Stimulated activated CD4-positive, alpha-beta T cell treated with anti-CD3 and anti-CD28 coated beads, Interleukin-1b, Interleukin-23, amount 100 ng/mL, for 4 hours (primary cell): ENCODE data around the gene RPS18.
"Not testable (repeated sequence)": the region's sequence is repeated elsewhere in the genome, so short reads cannot be mapped to it uniquely, and the experiment has no call there.

Experiments
- DNase-seq, 2 donors: peaks; one replicate each; pipeline ENCODE4 v3.0.0-alpha.2; 2020; ENCODE audit warnings: low read depth in 2 of 2

The RPS18 gene

DNA sequence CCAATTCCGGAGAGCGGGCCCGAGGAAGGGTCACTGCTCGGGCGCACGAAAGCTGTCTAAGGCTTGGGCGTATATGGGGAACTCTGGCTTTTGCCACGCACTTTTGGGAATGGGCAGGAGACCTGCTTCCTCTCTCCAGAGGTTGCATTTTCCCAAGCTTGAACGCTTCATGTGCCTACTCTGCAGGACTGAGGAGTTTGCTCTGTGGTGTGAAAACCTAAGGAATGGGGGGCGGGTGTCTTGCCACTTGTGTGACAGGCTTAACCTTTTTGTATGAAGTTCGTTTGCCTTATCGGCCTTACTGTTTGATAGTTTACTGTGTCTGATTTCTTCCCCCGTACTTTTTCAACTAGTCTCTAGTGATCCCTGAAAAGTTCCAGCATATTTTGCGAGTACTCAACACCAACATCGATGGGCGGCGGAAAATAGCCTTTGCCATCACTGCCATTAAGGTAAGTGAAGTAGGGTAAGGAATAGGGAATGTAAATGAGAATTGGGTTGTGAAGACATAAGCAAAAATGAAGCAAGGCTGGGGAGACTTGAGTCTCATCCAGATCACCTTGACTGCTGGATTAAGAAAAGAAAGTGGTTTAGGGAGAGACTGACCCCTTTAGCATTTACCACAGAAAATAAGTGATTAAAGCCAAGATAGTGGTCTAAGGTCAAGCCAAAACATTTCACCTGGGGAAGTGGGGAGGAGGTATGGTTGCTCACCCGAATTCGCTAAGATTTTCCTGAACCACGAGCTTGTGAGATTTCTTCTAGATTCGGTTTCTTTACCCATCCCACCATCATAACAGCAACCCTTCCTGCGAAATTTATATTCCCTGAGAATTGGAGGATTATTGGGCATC lies 627 bp downstream of the RPS18 start:
- DNase-seq = no peak

DNA sequence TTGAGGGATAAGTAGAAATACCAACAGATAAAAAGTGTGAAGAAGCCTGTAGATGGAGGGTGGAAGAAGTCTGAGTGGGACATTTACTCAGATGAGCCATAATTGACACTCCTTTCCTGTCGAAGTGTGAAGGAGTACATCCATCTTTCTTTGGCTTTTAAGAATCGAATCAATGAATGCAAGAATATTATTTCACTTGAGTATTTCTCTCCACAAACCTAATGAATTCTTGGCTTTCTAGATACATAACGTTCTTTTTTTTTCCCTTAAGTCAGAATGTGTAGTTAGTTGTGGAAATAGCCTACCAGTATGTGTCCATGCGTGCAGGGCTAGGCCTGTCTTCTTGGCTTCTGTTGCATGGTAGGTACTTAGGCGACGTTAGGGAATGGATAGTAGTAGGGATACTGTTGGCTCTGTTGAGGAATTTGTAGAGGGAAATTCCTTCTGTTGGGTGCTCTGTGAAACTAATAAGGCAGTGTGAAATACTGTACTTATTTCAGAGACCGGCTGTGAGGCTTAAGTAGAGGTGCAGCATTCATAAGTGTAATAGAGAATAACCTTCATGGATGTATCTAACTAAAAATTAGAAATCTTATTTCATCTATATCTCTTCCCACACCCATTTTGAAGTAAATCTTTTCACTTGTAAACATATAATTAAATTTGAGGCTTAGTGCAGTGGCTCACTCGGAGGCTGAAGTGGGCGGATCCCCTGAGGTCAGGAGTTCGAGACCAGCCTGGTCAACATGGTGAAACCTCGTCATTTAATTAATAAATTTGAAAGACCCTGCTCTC lies 1.5 kb downstream of the RPS18 start:
- DNase-seq = no peak

DNA sequence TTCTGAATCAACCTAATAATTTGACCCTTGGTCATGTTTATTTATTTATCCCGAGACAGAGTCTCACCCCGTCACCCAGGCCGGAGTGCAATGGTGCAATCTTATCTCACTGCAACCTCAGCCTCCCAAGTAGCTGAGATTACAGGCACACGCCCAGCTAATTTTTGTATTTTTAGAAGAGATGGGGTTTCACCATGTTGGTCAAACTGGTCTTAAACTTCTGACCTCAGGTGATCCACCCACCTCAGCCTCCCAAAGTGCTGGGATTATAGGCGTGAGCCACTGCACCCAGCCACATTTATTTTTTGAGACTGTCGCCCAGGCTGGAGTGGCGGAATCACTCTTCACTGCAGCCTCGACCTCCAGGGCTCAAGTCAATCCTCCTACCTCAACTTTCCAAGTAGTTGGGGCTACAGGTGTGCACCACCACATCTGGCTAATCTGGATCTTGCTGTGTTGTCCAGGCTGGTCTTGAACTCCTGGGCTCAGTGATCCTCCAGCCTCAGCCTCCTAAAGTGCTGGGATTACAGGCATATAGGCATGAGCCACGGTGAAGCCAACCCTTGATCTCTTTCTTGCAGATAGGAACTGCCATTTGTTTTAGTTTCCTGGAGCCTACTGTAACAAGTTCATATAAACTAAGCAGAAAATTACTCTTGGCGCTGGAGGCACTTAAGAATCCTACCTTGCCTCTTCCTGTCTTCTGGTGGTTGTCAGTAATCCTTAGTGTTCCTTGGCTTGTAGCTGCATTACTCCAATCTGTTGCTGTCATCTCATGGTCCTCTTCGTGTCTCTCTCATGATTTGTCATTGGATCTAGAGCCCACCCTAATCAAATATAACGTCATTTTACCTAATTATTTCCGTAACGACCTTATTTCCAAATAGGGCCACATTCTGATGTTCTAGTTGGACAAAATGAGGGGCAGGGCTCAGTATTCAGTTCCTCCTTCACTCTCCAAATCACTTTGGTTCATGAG lies 2.3 kb downstream of the RPS18 start:
- DNase-seq = no peak

DNA sequence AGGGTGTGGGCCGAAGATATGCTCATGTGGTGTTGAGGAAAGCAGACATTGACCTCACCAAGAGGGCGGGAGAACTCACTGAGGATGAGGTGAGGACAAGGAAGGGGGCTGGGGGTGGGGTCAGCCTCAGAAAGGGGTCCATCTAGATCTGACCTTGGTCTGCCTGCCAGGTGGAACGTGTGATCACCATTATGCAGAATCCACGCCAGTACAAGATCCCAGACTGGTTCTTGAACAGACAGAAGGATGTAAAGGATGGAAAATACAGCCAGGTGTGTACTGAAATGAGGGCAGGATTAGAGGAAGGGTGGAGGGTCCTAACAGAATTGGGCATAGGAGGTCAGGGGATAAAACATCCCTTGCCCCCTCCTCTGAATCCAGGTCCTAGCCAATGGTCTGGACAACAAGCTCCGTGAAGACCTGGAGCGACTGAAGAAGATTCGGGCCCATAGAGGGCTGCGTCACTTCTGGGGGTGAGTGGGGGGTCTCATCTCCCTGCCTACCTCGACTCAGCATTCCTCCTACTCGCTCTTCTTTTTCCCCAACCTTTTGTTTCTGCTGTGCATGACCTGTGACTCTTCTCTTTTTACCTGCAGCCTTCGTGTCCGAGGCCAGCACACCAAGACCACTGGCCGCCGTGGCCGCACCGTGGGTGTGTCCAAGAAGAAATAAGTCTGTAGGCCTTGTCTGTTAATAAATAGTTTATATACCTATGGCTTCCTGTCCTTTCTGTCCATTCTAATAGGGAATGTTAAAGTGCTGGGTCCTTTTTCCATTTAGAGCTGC lies 4.1 kb downstream of the RPS18 start:
- not testable (repeated sequence) for DNase-seq

DNA sequence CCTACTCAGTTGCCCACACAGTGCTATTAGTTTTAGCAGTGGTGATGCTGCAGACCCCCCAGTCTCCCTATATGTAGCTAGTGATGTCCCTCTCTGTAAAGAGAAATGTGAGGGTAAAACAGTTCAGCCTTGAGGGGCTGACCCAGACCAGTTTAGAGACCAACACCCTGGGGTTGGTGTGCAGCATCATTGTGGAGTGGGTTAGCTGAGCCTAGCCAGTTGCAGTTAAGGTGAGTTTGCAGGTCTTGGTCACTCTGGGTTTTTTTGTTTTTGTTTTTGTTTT lies 4.6 kb downstream of the RPS18 start:
- DNase-seq = no peak

DNA sequence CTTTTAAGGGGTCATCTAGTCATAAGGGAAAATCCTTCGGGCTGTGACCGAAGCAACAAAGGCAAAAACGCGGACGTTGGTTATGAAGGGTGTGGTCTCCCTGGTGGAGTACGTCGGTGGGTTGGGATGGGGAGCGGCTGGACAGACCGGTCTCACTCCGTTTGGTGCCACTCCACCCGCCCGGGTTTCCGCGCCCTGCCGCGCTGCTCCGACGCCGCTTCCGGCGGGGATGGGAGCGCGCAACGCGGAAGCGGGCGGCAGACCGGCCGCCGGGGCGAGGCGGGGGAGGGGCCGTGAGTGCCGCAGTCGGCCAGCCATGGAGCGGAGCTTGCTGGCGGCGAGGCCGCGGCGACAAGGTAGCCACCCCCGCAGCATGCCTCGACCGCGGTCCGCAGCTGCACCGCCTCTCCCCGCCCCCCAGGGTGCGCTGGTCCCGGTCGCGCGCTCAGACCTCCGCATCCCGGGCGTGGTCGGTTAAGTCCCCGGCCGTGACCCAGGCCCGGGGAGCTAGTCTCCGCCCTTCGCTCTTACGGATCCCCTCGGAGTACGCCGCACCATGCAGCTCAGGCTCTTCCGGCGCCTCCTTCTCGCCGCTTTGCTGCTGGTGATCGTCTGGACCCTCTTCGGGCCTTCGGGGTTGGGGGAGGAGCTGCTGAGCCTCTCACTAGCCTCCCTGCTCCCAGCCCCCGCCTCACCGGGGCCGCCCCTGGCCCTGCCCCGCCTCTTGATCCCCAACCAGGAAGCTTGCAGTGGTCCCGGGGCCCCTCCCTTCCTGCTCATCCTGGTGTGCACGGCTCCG lies 5.2 kb downstream of the RPS18 start, which contains the start of gene B3GALT4:
B3GALT4 (plus strand) TSS at position 260 of the 799 bp plus-strand sequence; CDS start at position 557, 297 bp downstream.
- DNase-seq = peak; percentile 57 to 72

DNA sequence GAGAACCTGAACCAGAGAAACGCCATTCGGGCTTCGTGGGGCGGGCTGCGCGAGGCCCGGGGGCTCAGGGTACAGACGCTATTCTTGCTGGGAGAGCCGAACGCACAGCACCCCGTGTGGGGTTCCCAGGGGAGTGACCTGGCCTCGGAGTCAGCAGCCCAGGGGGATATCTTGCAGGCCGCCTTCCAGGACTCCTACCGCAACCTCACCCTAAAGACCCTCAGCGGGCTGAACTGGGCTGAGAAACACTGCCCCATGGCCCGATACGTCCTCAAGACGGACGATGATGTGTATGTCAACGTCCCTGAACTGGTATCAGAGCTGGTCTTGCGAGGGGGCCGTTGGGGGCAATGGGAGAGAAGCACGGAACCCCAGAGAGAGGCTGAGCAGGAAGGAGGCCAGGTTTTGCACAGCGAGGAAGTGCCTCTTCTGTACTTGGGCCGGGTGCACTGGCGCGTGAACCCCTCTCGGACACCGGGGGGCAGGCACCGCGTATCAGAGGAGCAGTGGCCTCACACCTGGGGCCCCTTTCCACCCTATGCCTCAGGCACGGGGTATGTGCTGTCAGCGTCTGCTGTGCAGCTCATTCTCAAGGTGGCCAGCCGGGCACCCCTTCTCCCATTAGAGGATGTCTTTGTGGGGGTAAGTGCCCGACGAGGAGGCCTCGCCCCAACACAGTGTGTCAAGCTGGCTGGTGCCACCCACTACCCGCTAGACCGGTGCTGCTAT lies 6.0 kb downstream of the RPS18 start:
- DNase-seq = no peak

DNA sequence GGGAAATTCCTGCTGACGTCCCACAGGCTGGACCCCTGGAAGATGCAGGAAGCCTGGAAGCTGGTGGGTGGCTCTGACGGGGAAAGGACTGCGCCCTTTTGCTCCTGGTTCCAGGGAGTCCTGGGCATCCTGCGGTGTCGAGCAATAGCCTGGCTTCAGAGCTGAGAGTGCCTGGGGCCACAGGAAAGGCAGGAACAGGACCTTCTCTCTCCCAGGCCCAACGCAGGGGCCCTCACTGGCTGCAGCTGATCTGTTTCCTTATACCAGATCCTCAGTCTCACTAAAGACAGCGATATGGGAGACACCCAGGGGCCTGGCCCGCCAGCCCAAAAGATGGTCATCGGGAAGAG lies 6.5 kb downstream of the RPS18 start:
- DNase-seq = no peak

DNA sequence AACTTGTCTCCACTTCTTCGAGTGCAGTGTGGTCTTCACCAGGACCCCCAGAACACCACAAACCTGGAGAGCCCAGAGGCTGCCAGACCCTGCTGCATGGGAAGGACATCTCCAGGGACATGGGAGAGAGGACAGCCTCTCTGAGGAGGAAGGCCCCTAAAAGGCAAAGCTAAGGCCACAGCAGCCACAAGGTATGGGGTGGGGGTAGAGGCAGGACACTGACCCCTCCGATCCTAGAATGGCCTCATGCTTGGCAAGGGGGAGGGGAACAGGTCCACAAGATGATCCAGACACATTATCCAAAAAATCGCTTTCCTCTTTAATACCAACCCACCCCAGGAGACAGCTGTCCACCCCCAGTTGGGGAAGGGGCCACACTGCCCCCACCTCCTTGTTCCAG lies 6.9 kb downstream of the RPS18 start:
- DNase-seq = no peak

DNA sequence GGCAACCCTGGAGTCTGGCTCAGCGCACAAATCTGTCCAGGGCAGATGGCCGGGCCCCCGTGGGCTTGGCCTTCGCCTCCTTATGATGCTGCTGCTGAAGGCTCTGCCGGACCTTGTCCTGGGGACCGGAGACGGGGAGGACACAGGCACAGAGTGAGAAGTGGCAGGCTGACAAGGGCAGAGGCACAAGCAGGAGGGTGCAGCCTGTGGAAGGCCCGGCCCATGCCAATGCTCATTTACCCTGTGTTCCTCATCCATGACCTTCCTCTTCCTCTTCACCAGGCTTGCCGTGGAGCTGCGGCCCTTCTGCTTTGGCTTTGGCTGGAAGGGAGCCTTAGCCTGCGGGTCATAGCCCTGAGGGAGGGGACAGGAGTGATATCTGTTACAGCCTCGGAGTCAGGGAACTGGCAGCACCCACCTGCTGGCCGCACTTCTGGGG lies 7.4 kb downstream of the RPS18 start:
- DNase-seq = no peak

DNA sequence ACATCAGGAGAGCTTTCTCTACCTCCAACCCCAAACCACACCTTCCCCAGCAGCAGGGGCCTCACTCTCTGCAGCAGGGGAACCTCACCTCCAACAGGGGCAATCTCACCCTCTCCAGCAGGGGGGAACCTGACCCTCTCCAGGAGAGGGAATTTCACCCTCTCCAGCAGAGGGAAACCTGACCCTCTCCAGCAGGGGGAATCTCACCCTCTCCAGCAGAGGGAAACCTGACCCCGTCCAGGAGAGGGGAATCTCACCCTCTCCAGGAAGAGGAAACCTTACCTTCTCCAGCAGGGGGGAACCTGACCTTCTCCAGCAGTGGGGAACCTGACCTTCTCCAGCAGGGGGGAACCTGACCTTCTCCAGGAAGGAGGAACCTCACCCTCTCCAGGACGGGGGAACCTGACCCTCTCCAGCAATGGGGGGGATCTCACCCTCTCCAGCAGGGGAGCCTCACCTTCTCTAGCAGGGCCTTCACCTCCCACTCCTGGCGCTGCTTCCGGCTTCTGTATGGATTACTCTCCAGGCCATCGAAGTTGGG lies 8.2 kb downstream of the RPS18 start:
- no peak for DNase-seq

DNA sequence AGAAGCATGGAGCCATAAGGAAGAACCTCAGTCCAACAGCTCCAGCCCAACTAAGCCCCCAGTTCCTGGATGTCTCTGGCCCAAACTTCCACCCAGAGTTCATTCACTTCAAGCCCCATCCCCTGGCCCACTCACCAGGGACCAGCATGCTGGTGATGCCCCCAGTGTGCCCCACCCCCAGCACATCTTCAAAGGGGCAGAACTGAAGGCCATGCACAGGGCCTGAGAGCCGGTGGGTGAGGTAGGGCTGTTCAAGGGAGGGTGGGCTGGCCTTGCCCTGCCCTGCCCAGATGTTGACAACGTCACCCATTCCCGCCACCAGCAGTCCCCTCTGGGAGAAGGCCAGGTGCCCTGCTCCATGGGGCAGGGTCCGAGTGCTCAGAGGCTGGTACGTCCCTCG lies 8.7 kb downstream of the RPS18 start:
- no peak for DNase-seq

DNA sequence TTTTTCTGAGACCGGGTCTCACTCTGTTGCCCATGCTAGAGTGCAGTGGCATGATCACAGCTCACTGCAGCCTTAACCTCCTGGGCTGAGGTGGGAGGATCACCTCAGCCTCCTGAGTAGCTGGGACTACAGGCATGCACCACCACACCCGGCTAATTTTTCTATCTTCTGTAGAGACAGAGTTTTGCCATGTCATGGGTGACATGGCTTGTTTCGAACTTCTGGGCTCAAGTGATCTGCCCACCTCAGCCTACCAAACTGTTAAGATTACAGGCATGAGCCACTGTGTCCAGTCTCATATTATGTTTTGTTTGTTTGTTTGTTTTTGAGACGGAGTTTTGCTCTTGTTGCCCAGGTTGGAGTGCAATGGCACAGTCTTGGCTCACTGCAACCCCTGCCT lies 13.3 kb downstream of the RPS18 start:
- not testable (repeated sequence) for DNase-seq

DNA sequence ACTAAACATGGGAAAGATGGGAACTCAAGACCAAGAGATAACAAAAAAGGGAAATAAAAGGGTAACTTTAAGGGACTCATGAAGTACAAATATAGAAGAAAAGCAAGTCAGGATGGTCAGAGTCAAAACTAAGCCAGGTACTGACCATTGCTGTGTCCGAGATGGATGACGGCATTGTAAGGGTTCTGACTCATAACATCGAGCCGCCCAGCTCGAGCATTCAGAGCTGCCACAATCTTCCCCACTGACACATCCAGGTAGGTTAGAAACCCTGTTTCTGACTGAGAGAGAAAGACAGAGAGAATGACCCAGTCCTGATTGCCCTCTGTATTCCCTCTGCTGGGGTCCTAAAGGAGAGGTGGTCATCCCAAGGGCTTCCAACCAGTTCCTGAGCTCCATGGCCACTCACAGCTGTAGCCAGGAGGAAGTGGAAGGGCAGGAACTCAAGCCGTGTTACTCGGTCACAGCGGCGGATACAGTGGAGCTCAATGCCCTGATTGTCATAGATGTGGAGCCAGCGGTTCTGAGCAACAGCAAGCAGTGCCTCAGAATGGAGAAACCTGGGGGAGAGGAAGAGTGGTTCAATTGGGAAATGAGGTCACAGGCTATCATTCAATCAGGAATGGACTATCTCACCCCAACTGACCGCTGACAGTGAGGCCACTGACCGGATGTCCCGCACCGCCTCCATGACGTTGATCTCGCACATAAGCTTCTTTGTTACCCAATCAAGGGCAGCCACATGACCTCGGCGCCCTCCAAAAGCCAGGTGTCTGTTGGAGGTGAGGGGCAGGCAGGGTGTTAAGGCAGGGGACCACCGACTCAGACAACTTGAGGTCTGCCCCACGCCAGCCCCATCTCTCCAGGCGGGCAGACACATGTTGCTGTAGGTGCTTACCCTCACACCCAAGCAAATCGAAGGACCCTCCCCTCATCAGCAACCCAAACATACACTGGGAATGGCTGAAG lies 15.4 kb downstream of the RPS18 start:
- no peak for DNase-seq

DNA sequence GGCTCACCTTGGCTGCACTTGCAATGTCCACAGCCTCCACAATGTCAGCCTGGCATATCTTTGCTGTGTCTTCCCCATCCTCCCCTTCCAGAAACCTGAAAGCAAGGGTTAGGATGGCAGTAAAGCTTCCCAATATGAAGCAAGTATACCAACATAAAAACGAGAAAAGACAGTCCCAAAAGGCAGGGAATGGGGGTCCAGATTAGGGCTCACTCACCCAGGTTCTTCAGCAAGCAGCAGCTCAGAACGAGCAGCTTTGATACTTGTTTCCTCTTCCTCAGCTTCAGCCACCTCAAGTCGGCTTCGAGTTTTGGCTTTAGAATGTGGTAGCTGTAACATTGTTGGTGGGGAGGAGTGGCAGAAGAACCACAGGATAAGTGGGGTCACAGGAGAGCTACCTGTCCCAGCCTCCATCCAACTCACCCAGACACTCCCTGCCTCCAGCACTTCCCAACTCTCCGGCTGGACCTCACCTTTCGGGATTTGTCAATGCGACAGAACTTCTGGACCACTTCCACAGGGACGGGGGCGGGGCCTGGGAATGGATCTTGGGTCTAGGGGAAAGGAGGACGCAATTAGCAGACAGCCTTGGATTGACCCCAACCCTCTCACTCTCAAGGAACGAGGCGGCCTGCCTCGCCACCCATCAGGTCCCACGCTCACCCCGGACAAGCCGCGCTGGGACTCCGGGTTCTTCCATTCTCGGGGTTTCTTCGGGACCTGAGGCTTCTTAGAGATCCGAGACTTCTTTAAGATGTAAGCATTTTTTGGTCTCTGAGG lies 16.5 kb downstream of the RPS18 start:
- no peak for DNase-seq

DNA sequence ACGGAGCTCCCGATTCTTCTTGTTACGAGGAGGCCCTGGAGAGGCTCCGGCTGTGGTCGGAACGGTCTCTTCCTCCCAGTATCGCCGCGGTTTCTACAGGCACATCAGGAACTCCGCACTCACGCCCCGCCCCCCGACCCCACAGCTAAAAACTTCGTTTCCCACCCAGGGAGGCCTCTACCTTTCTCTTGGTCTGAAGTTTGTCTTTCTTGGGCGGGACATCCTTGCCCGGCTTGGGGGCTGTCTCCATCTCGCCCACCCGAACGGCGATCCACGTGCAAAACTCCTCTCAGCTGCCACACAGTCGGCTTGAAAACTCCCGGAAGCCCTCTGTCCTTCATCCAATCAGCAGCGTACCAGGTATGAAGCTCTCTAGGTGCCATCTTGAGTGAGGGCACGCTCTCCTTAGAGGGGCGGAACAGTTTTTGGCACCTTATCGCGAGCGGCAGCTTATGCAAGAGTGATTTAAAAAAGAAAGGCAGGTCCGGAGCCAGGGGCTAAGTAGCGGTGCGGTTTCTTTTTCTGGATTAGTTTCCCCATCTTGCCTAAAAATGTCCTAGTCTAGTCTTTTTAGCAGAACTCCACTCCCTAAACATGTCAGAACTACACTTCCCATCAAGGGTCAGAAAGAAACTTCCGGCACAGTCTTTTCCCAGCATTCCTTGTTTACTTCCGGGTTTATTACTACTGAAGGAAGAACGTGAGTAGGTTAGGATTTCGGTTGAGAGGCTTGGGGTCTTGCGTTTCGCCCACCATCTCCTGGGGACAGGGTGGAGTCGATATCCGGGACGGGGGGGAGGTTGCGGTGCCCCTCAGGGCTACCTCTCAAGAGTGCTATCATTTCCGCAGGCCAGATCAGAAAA lies 17.3 kb downstream of the RPS18 start, which contains the start of the genes PFDN6 and WDR46:
PFDN6 (plus strand) TSS at position 681 of the 863 bp plus-strand sequence. CDS start 256 bp downstream, outside the sequence.
WDR46 (minus strand) TSS at position 319 of the 863 bp plus-strand sequence; CDS start at position 250, 69 bp downstream.
- DNase-seq = peak; percentile 52 to 71
